HL-60 (cell line): ENCODE results near the gene ASCC2.

Source experiments
- CTCF ChIP-seq: IDR thresholded peaks from one replicate; pipeline ENCODE4 v1.5.1; 2011; ENCODE audit warnings: low read length, control low read depth, inconsistent platforms; ENCODE audit not compliant: insufficient read depth
- GABPA ChIP-seq: IDR thresholded peaks from 2 replicates; pipeline ENCODE4 v1.6.1; 2012; ENCODE audit warnings: low read depth
- POLR2AphosphoS5 ChIP-seq: IDR thresholded peaks from 2 replicates; pipeline ENCODE4 v1.6.1; 2012; ENCODE audit warnings: low read depth
- SPI1 ChIP-seq: IDR thresholded peaks from 2 replicates; pipeline ENCODE4 v1.6.1; 2012; ENCODE audit warnings: low read depth, mild to moderate bottlenecking, borderline replicate concordance
- TF ChIP-seq, protein P1 (sequence below): IDR thresholded peaks from 2 replicates; pipeline ENCODE4 v1.6.1; 2012; ENCODE audit warnings: low read depth; ENCODE audit not compliant: insufficient replicate concordance

DNA sequence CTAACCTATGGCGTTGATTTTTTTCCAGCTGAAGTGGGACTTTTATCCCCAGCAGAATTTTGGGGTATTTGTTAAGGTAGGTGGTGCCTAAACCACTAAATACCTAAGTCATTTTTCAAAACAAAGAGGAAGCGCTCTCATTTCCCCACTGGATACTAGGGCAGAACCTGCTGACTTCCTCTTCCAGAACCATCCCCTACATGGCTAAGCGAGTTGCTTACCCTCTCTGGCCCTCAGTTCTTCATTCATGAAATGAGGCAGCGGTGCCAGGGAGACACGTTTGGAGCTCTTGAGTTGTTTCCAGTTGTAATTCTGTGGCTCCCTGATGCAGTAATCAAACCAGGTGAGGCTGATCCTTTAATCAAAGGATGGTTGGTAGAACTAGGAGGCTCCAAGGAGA is 34.9 kb upstream of the ASCC2 start:
- no peak for TF ChIP-seq CTCF
- no peak for TF ChIP-seq POLR2AphosphoS5
- TF ChIP-seq, protein P1, sequence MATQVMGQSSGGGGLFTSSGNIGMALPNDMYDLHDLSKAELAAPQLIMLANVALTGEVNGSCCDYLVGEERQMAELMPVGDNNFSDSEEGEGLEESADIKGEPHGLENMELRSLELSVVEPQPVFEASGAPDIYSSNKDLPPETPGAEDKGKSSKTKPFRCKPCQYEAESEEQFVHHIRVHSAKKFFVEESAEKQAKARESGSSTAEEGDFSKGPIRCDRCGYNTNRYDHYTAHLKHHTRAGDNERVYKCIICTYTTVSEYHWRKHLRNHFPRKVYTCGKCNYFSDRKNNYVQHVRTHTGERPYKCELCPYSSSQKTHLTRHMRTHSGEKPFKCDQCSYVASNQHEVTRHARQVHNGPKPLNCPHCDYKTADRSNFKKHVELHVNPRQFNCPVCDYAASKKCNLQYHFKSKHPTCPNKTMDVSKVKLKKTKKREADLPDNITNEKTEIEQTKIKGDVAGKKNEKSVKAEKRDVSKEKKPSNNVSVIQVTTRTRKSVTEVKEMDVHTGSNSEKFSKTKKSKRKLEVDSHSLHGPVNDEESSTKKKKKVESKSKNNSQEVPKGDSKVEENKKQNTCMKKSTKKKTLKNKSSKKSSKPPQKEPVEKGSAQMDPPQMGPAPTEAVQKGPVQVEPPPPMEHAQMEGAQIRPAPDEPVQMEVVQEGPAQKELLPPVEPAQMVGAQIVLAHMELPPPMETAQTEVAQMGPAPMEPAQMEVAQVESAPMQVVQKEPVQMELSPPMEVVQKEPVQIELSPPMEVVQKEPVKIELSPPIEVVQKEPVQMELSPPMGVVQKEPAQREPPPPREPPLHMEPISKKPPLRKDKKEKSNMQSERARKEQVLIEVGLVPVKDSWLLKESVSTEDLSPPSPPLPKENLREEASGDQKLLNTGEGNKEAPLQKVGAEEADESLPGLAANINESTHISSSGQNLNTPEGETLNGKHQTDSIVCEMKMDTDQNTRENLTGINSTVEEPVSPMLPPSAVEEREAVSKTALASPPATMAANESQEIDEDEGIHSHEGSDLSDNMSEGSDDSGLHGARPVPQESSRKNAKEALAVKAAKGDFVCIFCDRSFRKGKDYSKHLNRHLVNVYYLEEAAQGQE = no peak
- TF ChIP-seq GABPA = no peak
- TF ChIP-seq SPI1 = peak; percentile 98
